NT2/D1 (cell line): Measurements from ENCODE around the gene LMOD2.

Source experiments
- SUZ12 ChIP-seq: IDR thresholded peaks from 2 replicates; pipeline ENCODE4 v1.6.1; 2011; ENCODE audit not compliant: insufficient read length, insufficient read depth; ENCODE audit errors: extremely low read depth
- YY1 ChIP-seq: IDR thresholded peaks from 2 replicates; pipeline ENCODE4 v1.6.1; 2011; ENCODE audit not compliant: insufficient read length, insufficient read depth
- ZNF274 ChIP-seq: IDR thresholded peaks from 2 replicates; pipeline ENCODE4 v1.6.1; 2011; ENCODE audit warnings: mild to moderate bottlenecking, low read depth, low read length

DNA sequence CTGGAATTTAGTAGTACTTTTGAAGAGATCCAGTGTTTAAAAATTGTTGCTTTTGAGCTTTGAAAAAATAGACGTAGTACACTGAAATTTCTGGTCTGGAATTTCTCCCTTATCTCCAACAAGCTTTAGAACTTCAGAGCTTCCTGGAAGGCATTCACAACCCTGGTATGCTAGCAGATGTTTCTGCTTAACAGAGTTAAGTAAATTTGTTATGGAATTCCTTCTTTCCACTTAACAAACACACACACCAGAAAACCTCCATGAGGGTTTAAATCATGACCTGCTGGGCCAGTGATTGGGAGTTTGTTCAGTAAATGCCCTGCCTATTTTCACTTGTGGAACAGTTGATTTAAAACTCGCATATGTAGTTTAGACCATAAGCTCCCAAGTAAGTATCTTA lies 40.3 kb upstream of the LMOD2 start:
- TF ChIP-seq SUZ12 (no peak), ZNF274 (no peak), YY1 (no peak)
